Measurements from ENCODE around the gene STAC3.

The STAC3 gene

GRCh38 chr12:57194253-57194652 is 56.7 kb downstream of the STAC3 start:
- no peak for DNase-seq (ENCODE audit: low read depth in 3 of 3)

GRCh38 chr12:57193706-57194245 is 57.2 kb downstream of the STAC3 start:
- no peak for DNase-seq (ENCODE audit: low read depth in 3 of 3)

Measured in stimulated activated CD4-positive, alpha-beta T cell treated with anti-CD3 and anti-CD28 coated beads, TNF-alpha, amount 100 ng/mL, for 24 hours (primary cell).